GM12872 (cell line): ENCODE results near the gene RTP5.
A peak's percentile ranks its signal among the peaks of the same experiment; 100 is the strongest.

Experiments used
- TF ChIP-seq, protein P1 (sequence below): IDR thresholded peaks from 3 replicates; pipeline ENCODE4 v1.5.1; 2011; ENCODE audit warnings: low read depth, mild to moderate bottlenecking, low read length, moderate library complexity; ENCODE audit not compliant: insufficient read depth

RTP5 gene

DNA sequence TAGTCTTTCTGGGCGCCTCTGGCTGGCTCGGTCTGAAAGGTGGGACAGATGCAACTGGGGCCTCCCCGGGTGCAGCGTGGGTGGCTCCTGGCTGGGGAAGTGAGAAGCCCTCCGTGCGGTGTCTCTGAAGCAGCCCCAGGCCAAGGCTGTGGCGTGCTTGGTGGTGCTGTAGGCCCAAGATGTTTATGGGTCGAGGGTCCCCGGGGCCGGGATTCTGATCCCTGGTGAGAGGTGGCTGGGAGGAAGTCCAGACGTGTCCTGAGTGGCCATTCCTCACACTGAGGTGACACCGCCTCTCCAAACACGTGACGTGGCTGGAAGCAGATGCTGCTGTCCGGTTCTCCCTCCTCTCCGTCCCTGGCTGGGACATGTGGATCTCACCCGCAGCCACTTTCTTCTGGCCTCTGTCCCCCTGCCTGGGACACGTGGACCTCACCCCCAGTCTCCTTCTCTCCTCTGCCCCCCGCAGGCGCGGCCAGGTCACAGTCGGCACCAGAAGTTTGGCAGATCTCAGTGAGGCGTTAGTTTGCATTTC lies 12.6 kb downstream of the RTP5 start:
- TF ChIP-seq, protein P1, sequence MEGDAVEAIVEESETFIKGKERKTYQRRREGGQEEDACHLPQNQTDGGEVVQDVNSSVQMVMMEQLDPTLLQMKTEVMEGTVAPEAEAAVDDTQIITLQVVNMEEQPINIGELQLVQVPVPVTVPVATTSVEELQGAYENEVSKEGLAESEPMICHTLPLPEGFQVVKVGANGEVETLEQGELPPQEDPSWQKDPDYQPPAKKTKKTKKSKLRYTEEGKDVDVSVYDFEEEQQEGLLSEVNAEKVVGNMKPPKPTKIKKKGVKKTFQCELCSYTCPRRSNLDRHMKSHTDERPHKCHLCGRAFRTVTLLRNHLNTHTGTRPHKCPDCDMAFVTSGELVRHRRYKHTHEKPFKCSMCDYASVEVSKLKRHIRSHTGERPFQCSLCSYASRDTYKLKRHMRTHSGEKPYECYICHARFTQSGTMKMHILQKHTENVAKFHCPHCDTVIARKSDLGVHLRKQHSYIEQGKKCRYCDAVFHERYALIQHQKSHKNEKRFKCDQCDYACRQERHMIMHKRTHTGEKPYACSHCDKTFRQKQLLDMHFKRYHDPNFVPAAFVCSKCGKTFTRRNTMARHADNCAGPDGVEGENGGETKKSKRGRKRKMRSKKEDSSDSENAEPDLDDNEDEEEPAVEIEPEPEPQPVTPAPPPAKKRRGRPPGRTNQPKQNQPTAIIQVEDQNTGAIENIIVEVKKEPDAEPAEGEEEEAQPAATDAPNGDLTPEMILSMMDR: peak; percentile 52; the same call in 2 of the 3 replicates

DNA sequence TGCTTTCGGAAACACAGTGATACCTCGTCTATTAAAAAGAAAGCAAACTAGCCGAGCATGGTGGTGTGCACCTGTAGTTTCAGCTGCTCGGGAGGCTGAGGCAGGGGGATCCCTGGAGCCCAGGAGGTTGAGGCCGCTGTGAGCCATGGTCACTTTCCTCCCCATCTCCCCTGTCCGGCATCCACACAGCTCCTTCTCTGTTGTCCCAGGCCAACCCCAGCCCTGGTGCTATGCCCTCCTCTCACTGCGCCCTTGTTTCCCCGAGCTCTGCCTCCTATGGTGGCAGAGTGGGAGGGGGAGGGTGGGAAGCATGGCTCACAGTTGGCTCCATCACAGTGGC lies 15.4 kb downstream of the RTP5 start:
- TF ChIP-seq, protein P1: no peak

DNA sequence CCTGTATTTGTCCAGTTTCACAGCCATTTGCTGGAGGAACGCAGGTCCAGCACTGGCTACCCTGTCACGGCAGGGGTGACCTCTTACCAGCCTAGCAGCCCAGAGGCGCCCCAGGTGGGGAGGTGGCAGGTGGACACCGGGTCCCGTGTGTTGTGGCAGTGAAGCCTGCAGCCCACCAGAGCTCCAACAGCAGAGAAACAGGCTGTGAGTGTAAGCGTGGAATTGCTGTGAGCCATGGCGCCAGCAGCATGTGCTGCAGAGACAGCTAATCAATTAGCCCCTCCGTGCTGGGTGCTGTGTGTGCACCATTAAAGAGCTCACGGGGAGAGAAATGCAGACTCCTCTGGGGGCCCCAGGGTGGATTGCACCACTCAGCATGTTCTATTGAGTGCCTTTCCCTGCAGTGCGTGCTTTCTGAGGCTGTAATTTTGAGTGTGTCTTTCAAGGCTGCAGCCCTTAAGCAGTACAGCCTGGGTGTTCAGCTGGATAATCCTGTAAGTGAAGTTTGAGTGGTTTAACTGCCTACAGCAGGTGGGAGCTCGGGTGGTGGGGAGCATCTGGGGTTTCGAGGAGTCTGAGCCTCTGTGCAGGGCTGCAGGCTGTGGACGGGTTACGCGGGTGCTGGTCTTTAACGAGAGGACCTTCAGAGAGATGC lies 15.9 kb downstream of the RTP5 start:
- TF ChIP-seq, protein P1: no peak

DNA sequence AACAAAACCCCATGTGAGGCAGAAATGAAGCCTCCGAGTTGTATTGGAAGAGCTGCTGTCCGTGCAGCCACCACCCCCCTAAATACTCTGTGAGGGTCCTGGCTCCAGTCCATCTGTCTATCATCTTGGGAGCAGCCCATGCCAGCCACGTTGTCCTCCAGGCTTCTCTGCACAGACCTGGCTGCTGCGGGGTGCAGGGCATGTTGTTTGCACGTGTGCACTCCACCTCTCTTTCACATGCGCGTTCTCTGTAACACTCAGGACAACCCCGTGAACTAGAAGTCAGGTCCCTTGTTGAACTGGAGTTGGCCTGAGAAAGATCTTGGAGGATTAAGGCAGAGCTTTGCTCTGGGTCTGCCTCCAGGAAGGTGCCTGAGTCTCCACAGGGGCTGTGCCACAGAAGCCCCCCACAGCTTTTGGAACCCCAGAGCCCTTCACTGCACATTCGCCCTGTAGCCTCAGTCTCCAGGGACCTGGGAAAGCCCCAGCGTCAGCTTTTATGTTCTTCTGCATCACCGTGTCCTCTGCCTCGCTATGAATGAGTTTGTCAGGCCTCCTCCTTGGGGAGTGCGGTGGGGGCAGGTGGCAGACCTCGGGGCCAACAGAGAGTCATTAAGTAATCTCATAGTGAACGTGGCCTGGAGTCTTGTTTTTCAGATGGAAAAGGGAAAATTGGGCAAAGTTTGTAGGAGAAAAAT lies 16.6 kb downstream of the RTP5 start:
- TF ChIP-seq, protein P1: no peak

DNA sequence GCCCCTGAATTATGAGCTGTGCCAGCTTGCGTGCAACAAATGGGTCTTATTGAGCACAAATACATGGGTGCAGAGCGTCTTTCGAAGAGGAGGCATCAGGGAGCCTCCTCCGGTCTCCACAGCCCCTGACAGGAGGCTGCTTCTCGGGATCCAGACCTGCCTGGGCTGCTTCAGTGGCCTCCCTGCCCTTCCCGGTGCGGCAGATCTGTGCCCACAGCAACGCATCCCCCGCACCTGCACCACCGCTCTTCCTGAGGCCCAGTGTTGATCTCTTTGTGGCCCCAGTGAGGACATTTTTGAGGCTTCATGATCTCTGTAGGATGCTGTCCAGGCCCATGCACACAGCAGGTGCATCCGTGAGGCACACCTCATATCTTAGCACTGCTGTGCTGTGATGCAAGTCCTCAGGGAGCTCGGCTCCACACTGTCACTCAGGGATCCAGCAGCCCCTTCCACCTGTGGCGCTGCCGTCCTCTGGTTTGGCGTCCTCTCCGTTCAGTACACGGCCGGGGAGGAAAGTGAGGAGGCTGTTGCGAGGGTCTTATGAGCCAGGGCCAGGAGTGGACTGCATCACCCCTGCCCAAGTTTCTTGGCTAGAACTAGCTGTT lies 17.4 kb downstream of the RTP5 start:
- TF ChIP-seq, protein P1: no peak

DNA sequence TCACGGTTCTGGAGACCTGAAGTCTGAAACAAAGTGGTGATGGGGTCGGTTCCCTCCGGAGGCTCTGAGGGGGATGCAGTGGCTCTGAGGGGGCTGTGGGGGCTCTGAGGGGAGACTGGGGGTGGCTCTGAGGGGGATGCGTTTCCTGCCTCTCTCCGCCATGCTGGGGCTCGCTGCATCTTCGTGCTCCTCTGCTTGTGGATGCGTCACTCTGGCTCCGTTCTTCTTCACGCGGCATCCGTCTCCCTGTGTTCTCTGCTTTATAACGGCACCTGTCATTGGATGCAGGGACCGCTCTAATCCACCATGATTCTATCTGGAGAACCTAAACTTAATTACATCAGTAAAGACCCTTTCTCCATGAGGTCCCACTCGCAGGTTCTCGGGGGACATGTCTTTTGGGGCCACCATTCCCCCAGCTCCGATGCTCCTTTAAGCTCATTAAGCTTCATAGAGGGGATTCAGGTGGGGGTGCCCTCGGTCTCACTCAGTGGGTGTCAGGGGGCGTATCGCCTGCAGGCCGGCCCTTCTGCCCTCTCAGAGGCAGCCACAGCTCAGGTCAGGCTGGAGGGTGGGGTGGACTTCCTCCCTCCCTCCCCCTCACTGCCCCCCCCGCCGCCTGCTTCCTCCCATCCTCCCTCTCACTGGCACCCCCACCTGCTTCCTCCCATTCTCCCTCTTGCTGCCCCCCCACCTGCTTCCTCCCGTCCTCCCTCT lies 18.4 kb downstream of the RTP5 start:
- TF ChIP-seq, protein P1: no peak

DNA sequence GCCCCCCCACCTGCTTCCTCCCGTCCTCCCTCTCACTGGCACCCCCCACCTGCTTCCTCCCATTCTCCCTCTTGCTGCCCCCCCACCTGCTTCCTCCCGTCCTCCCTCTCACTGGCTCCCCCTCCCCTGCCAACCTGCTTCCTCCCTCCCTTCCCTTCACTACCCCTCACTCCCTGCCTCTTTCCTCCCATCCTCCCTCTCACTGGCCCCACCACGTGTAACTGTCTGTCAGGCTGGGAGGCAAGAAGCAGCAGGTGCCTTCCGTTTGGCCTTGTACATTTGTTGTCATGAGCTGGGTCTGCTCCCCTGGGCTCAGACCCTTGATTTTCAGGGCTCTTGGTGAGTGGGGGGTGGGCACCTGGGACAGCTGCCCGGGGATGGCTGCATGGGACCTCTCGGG lies 19.1 kb downstream of the RTP5 start:
- TF ChIP-seq, protein P1: no peak
